Peyer's patch (tissue), 4 donors: ENCODE measurements around the gene CCDC12. TPM values are rescaled to one million over a fixed set of nuclear protein-coding genes. Genes with fewer than 3 reads are reported as not detected.

ENCODE experiments used
- DNase-seq, 3 donors: peaks; one replicate each; pipeline ENCODE4 v3.0.0-alpha.2; 2017 to 2019
- H3K27ac ChIP-seq, 4 donors: fragments of 200-600 bp; sonication (generic); one replicate each; pipeline ENCODE4 v1.5.1; 2016 to 2019
- H3K27me3 ChIP-seq, 2 donors: fragments of 200-600 bp; sonication (generic); one replicate each; pipeline ENCODE4 v1.5.1; 2019
- H3K36me3 ChIP-seq, 3 donors: fragments of 200-600 bp; sonication (generic); one replicate each; pipeline ENCODE4 v1.5.1; 2016 to 2019
- H3K4me1 ChIP-seq, 4 donors: fragments of 200-600 bp; sonication (generic); one replicate each; pipeline ENCODE4 v1.5.1; 2016 to 2019
- H3K4me3 ChIP-seq, 4 donors: fragments of 200-600 bp; sonication (generic); 1 replicate in 3 of 4; 2 replicates in 1 of 4; pipeline ENCODE4 v1.5.1; 2016 to 2019; ENCODE audit warnings: mild to moderate bottlenecking in 1 of 4
- H3K9me3 ChIP-seq, 4 donors: fragments of 200-600 bp; sonication (generic); one replicate each; pipeline ENCODE4 v1.5.1; 2016 to 2019; ENCODE audit warnings: mild to moderate bottlenecking in 1 of 4
- CTCF ChIP-seq, 6 experiments: fragments of 450-650 bp in 4 of 6; fragments of 200-600 bp in 2 of 6; sonication (generic) in 1 of 6; IDR thresholded peaks; one replicate each; pipeline ENCODE4 v1.5.1; 2017 to 2019; ENCODE audit warnings: antibody characterized with exemption in 6 of 6, mild to moderate bottlenecking in 3 of 6, moderate library complexity in 1 of 6
- POLR2A ChIP-seq, 2 donors: fragments of 450-650 bp; IDR thresholded peaks; one replicate each; pipeline ENCODE4 v1.5.1; 2017; ENCODE audit warnings: antibody characterized with exemption in 2 of 2, mild to moderate bottlenecking in 2 of 2, moderate library complexity in 2 of 2
- total RNA-seq, 4 donors: library from RNA; depleted of rRNA; stranded (reverse); fragments of >200 nt; gene quantifications; one replicate each; pipeline ENCODE4 v1.1.0, GENCODE V29; 2016

Gene CCDC12
- total RNA-seq, 4 donors from 2014 or later, result 41.7 to 90.0 (median 59.2) TPM

- H3K27ac ChIP-seq, result no peak overlapping the region
- H3K4me1 ChIP-seq, result peaks cover 7 to 71% (median 28%) of the 10 kb centered on the region in 4 donors
- no peaks in the 10 kb centered on the region for H3K27me3 ChIP-seq
- H3K9me3 ChIP-seq, result no peaks in the 10 kb centered on the region
- H3K36me3 ChIP-seq, result peaks cover 0 to 10% (median 0%) of the 10 kb centered on the region in 3 donors
- TF ChIP-seq CTCF (IDR thresholded peaks at IDR 0.05) (no peak), POLR2A (IDR thresholded peaks at IDR 0.05) (no peak)
- no peak overlapping the region for H3K4me3 ChIP-seq
- no peak for DNase-seq
Observed at GRCh38 chr3:46962990-46963389, 13.6 kb downstream of the CCDC12 start.

- Histone ChIP-seq H3K4me3 (no peak overlapping the region), H3K36me3 (peaks cover 0 to 10% (median 0%) of the 10 kb centered on the region in 3 donors), H3K9me3 (no peaks in the 10 kb centered on the region), H3K27me3 (no peaks in the 10 kb centered on the region), H3K4me1 (peaks cover 7 to 71% (median 28%) of the 10 kb centered on the region in 4 donors), H3K27ac (no peak overlapping the region)
- DNase-seq, result no peak
- no peak for TF ChIP-seq CTCF (IDR thresholded peaks at IDR 0.05)
- TF ChIP-seq POLR2A (IDR thresholded peaks at IDR 0.05), result no peak
Observed at GRCh38 chr3:46962427-46962826, 14.1 kb downstream of the CCDC12 start.

GRCh38 chr3:46960835-46961234, 15.7 kb downstream of the CCDC12 start:
- TF ChIP-seq POLR2A (IDR thresholded peaks at IDR 0.05), result no peak
- TF ChIP-seq CTCF (IDR thresholded peaks at IDR 0.05), result no peak

GRCh38 chr3:46960081-46960701, 16.4 kb downstream of the CCDC12 start:
- H3K27me3 ChIP-seq, result no peaks in the 10 kb centered on the region
- peaks cover 5 to 71% (median 19%) of the 10 kb centered on the region in 4 donors for H3K4me1 ChIP-seq
- H3K36me3 ChIP-seq, result peaks cover 0 to under 1% (median 0%) of the 10 kb centered on the region in 3 donors
- no peak for TF ChIP-seq CTCF (IDR thresholded peaks at IDR 0.05)
- no peaks in the 10 kb centered on the region for H3K9me3 ChIP-seq
- H3K27ac ChIP-seq, result peak overlapping the region in 3 of 4 donors; percentile 25 to 55 (median 29)
- peak in 1 of 3 donors; percentile 48 for DNase-seq
- H3K4me3 ChIP-seq, result no peak overlapping the region

More at GRCh38 chr3:46960835-46961234, 15.7 kb downstream of the CCDC12 start:
- Histone ChIP-seq H3K9me3 (no peaks in the 10 kb centered on the region), H3K27ac (peak overlapping the region in 3 of 4 donors; percentile 25 to 55 (median 29)), H3K27me3 (no peaks in the 10 kb centered on the region), H3K4me3 (no peak overlapping the region), H3K4me1 (peaks cover 7 to 71% (median 23%) of the 10 kb centered on the region in 4 donors), H3K36me3 (peaks cover 0 to 7% (median 0%) of the 10 kb centered on the region in 3 donors)
- DNase-seq, result peak in 1 of 3 donors; percentile 7

GRCh38 chr3:46959161-46959511, 17.4 kb downstream of the CCDC12 start:
- TF ChIP-seq CTCF (IDR thresholded peaks at IDR 0.05) (no peak), POLR2A (IDR thresholded peaks at IDR 0.05) (no peak)
- Histone ChIP-seq H3K27ac (peak overlapping the region in 2 of 4 donors; percentile 29 to 55), H3K9me3 (no peaks in the 10 kb centered on the region), H3K4me3 (no peak overlapping the region), H3K4me1 (peaks cover 3 to 76% (median 20%) of the 10 kb centered on the region in 4 donors), H3K27me3 (no peaks in the 10 kb centered on the region), H3K36me3 (no peaks in the 10 kb centered on the region)
- DNase-seq, result no peak
